Sigmoid colon (tissue), 7 donors: ENCODE data around the gene UFC1. TPM values are rescaled to one million over a fixed set of nuclear protein-coding genes. Genes with fewer than 3 reads are reported as not detected.
A peak's percentile ranks its signal among the peaks of the same experiment; 100 is the strongest.

Experiments used
- DNase-seq: peaks from one replicate; pipeline ENCODE4 v3.0.0-alpha.2; 2019
- H3K27ac ChIP-seq, 4 donors: fragments of 200-600 bp; sonication (generic); one replicate each; pipeline ENCODE4 v1.5.1; 2016 to 2019; ENCODE audit warnings: mild to moderate bottlenecking in 1 of 4
- H3K27me3 ChIP-seq, 3 donors: fragments of 200-600 bp; sonication (generic); one replicate each; pipeline ENCODE4 v1.5.1; 2019; ENCODE audit warnings: mild to moderate bottlenecking in 1 of 3
- H3K36me3 ChIP-seq, 4 donors: fragments of 200-600 bp; sonication (generic); one replicate each; pipeline ENCODE4 v1.5.1; 2016 to 2019
- H3K4me1 ChIP-seq, 4 donors: fragments of 200-600 bp; sonication (generic); one replicate each; pipeline ENCODE4 v1.5.1; 2017 to 2019
- H3K4me3 ChIP-seq, 4 donors: fragments of 200-600 bp; sonication (generic); one replicate each; pipeline ENCODE4 v1.5.1; 2017 to 2019; ENCODE audit warnings: mild to moderate bottlenecking in 2 of 4, moderate library complexity in 1 of 4
- H3K9me3 ChIP-seq, 4 donors: fragments of 200-600 bp in 3 of 4; sonication (generic) in 3 of 4; one replicate each; pipeline versions ENCODE4 v1.5.1 to v1.6.1; 2013 to 2019
- CTCF ChIP-seq, 4 experiments: fragments of 450-650 bp in 3 of 4; fragments of 200-600 bp in 1 of 4; IDR thresholded peaks; one replicate each; pipeline ENCODE4 v1.5.1; 2016 to 2019; ENCODE audit warnings: antibody characterized with exemption in 4 of 4, mild to moderate bottlenecking in 3 of 4, moderate library complexity in 2 of 4
- EP300 ChIP-seq, 4 donors: sonication (generic); formaldehyde crosslinking; IDR thresholded peaks; one replicate each; pipeline ENCODE4 v1.6.1; 2017; ENCODE audit warnings: antibody characterized with exemption in 4 of 4
- POLR2A ChIP-seq, 2 donors: fragments of 450-650 bp; IDR thresholded peaks; one replicate each; pipeline ENCODE4 v1.6.1; 2016; ENCODE audit warnings: antibody characterized with exemption in 2 of 2, mild to moderate bottlenecking in 2 of 2, moderate library complexity in 2 of 2
- POLR2AphosphoS5 ChIP-seq, 4 donors: sonication (generic); formaldehyde crosslinking; IDR thresholded peaks; one replicate each; pipeline ENCODE4 v1.6.1; 2017; ENCODE audit warnings: antibody characterized with exemption in 4 of 4
- WGBS, 2 donors: extraction: QIAGEN DNeasy Blood & Tissue Kit; methylation state at CpG; one replicate each; pipeline ENCODE4 v1.1.7; 2013; 5-methylcytosine and 5-hydroxymethylcytosine counted together
- intact Hi-C: fragments of 100-400 bp; cut with DNase I; formaldehyde crosslinking; loops from one replicate; pipeline ENCODE4 v1.15.1; 2023
- polyA plus RNA-seq, 3 donors: library from polyadenylated mRNA; stranded (reverse); fragments of 200-250 nt; gene quantifications; one replicate each; pipeline ENCODE4 v1.2.3, GENCODE V29; 2013
- small RNA-seq, 3 donors: library from RNA; depleted of rRNA; stranded (forward); fragments of <200 nt; gene quantifications; one replicate each; pipeline ENCODE3, GENCODE V24; 2016
- total RNA-seq, 4 donors: library from RNA; depleted of rRNA; stranded (reverse); fragments of >200 nt; gene quantifications; one replicate each; pipeline ENCODE4 v1.1.0, GENCODE V29; 2016
- donor health status: healthy with polysubstance abuse.
- donor health status: Bipolar disorder and iron deficiency.
- donor health status: healthy.

Gene UFC1
- total and polyA plus RNA-seq, 7 donors, result 49.0 to 249 (median 77.8) TPM

DNA sequence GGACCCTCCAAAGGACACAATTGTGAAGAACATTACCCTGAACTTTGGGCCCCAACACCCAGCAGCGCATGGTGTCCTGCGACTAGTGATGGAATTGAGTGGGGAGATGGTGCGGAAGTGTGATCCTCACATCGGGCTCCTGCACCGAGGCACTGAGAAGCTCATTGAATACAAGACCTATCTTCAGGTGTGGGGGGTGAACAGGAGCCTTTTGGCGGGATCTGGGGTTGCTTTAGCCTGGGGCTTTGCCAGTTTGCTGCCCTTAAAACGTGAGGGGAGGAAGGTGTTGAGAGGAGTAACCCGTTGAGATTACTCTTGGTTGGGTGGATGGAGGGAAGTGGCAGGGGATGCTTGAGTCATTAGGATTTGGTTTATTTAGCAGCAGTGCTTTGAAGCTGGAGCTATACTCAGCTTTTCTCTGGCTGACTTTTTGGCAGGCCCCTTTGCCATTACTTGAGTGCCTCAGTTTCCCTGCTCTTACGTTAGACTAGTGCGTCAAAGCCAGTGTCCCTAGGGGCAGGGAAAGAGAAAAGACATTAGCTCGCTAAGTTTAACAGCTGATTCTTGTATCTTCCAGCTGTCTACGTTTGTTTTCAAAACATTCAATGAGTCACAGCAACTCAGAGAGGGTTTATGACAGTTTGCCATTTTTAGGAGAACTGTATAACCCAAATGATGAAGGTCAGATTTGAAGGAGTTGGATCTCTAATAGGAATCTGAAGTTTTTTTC lies 52.8 kb downstream of the UFC1 start:
- intact Hi-C loops, result loop anchor here (5.0 kb wide), 1 partner anchor 86 kb away; no protein-coding TSS in a partner anchor
- no peak overlapping the region for H3K4me3 ChIP-seq
- no peak for DNase-seq
- H3K9me3 ChIP-seq, result no peaks in the 10 kb centered on the region
- no peaks in the 10 kb centered on the region for H3K27me3 ChIP-seq
- WGBS, 2 donors, result 80 to 87% methylated on average over 12 of the region's 12 CpGs
- H3K4me1 ChIP-seq, result peaks cover 0 to 61% (median 40%) of the 10 kb centered on the region in 4 donors
- H3K36me3 ChIP-seq, result peaks cover 9 to 81% (median 38%) of the 10 kb centered on the region in 4 donors
- peak overlapping the region; percentile 67 to 96 (median 76) for H3K27ac ChIP-seq
- TF ChIP-seq CTCF (IDR thresholded peaks at IDR 0.05) (no peak), POLR2AphosphoS5 (IDR thresholded peaks at IDR 0.05) (peak in 1 of 4 donors; percentile 36)

- Histone ChIP-seq H3K36me3 (peaks cover 14 to 87% (median 44%) of the 10 kb centered on the region in 4 donors), H3K27me3 (no peaks in the 10 kb centered on the region), H3K4me1 (peaks cover 0 to 59% (median 38%) of the 10 kb centered on the region in 4 donors), H3K4me3 (no peak overlapping the region), H3K27ac (peak overlapping the region; percentile 67 to 96 (median 76)), H3K9me3 (no peaks in the 10 kb centered on the region)
- WGBS, 2 donors, result 75 to 77% methylated on average over 8 of the region's 8 CpGs
- intact Hi-C loops, result loop anchor here (5.0 kb wide), 1 partner anchor 85 kb away; no protein-coding TSS in a partner anchor
- TF ChIP-seq POLR2AphosphoS5 (IDR thresholded peaks at IDR 0.05) (peak; percentile 74 to 87 (median 84)), POLR2A (IDR thresholded peaks at IDR 0.05) (peak in 1 of 2 donors; percentile 9), CTCF (IDR thresholded peaks at IDR 0.05) (no peak), EP300 (IDR thresholded peaks at IDR 0.05) (peak in 3 of 4 donors; percentile 85 to 88 (median 88))
- peak; percentile 92 for DNase-seq
These were observed 53.4 kb downstream of the UFC1 start for GRCh38 chr1:161207173-161207572.

Small RNAs within 50 kb of the gene (small RNA-seq; reads per million reads assigned to genes)
- gene RF01225, result 0 reads per million in 3 donors

Other genes starting within 250 kb of the UFC1 start
- not detected for gene ITLN2, start 199.2 kb upstream of the UFC1 start, total RNA-seq
- under 1 TPM in 1 of 3 donors, not detected in 2; 0.12 TPM for gene ITLN2, start 199.2 kb upstream of the UFC1 start, polyA plus RNA-seq
- 10 to 100 TPM in 1 of 4 donors, 1 to 10 TPM in 3; 2.7 to 30.5 (median 5.9) TPM for gene F11R, start 132.8 kb upstream of the UFC1 start, total RNA-seq
- gene F11R, start 132.8 kb upstream of the UFC1 start, polyA plus RNA-seq, result 10 to 100 TPM; 15.6 to 96.7 (median 34.0) TPM
- gene TSTD1, start 115.0 kb upstream of the UFC1 start, total RNA-seq, result 10 to 100 TPM; 10.5 to 46.4 (median 27.8) TPM
- 100 to 1,000 TPM; 115 to 609 (median 268) TPM for gene TSTD1, start 115.0 kb upstream of the UFC1 start, polyA plus RNA-seq
- 10 to 100 TPM; 54.8 to 76.2 (median 62.5) TPM for gene USF1, start 108.0 kb upstream of the UFC1 start, total RNA-seq
- 10 to 100 TPM; 25.8 to 84.6 (median 42.5) TPM for gene USF1, start 108.0 kb upstream of the UFC1 start, polyA plus RNA-seq
- 1 to 10 TPM; 4.4 to 7.7 (median 6.6) TPM for gene ARHGAP30, start 84.1 kb upstream of the UFC1 start, total RNA-seq
- 10 to 100 TPM in 1 of 3 donors, 1 to 10 TPM in 2; 4.8 to 37.8 (median 4.9) TPM for gene ARHGAP30, start 84.1 kb upstream of the UFC1 start, polyA plus RNA-seq
- not detected for gene NECTIN4, start 64.4 kb upstream of the UFC1 start, total RNA-seq
- gene NECTIN4, start 64.4 kb upstream of the UFC1 start, polyA plus RNA-seq, result 1 to 10 TPM in 2 of 3 donors, not detected in 1; 1.2 to 2.8 TPM
- gene KLHDC9, start 55.6 kb upstream of the UFC1 start, total RNA-seq, result 10 to 100 TPM in 2 of 4 donors, 1 to 10 TPM in 2; 5.8 to 14.1 (median 10.8) TPM
- 10 to 100 TPM in 1 of 3 donors, 1 to 10 TPM in 2; 4.7 to 11.1 (median 9.6) TPM for gene KLHDC9, start 55.6 kb upstream of the UFC1 start, polyA plus RNA-seq
- 10 to 100 TPM; 40.7 to 63.4 (median 45.9) TPM for gene PFDN2, start 35.9 kb upstream of the UFC1 start, total RNA-seq
- 100 to 1,000 TPM in 2 of 3 donors, 10 to 100 TPM in 1; 82.3 to 115 (median 104) TPM for gene PFDN2, start 35.9 kb upstream of the UFC1 start, polyA plus RNA-seq
- gene NIT1, start 35.9 kb upstream of the UFC1 start, total RNA-seq, result 10 to 100 TPM; 24.4 to 39.6 (median 33.1) TPM
- 10 to 100 TPM; 46.8 to 66.6 (median 66.5) TPM for gene NIT1, start 35.9 kb upstream of the UFC1 start, polyA plus RNA-seq
- 10 to 100 TPM; 27.7 to 34.2 (median 30.2) TPM for gene DEDD, start 21.3 kb upstream of the UFC1 start, total RNA-seq
- gene DEDD, start 21.3 kb upstream of the UFC1 start, polyA plus RNA-seq, result 10 to 100 TPM; 24.0 to 30.6 (median 30.5) TPM
- gene USP21, start 5.5 kb downstream of the UFC1 start, total RNA-seq, result 10 to 100 TPM; 11.4 to 24.1 (median 13.1) TPM
- 10 to 100 TPM; 16.2 to 22.2 (median 17.3) TPM for gene USP21, start 5.5 kb downstream of the UFC1 start, polyA plus RNA-seq
- gene PPOX, start 12.4 kb downstream of the UFC1 start, total RNA-seq, result 10 to 100 TPM; 16.6 to 30.9 (median 21.3) TPM
- 10 to 100 TPM in 2 of 3 donors, 1 to 10 TPM in 1; 7.4 to 17.7 (median 16.2) TPM for gene PPOX, start 12.4 kb downstream of the UFC1 start, polyA plus RNA-seq
- 10 to 100 TPM; 10.7 to 19.3 (median 14.8) TPM for gene B4GALT3, start 23.5 kb downstream of the UFC1 start, total RNA-seq
- gene B4GALT3, start 23.5 kb downstream of the UFC1 start, polyA plus RNA-seq, result 10 to 100 TPM; 13.4 to 33.4 (median 16.8) TPM
- gene ADAMTS4, start 45.1 kb downstream of the UFC1 start, total RNA-seq, result 10 to 100 TPM in 2 of 4 donors, 1 to 10 TPM in 2; 6.4 to 78.2 (median 10.8) TPM
- gene ADAMTS4, start 45.1 kb downstream of the UFC1 start, polyA plus RNA-seq, result 1 to 10 TPM in 1 of 3 donors, under 1 TPM in 2; 0.23 to 4.5 (median 0.60) TPM
- 100 to 1,000 TPM in 1 of 4 donors, 10 to 100 TPM in 3; 79.6 to 113 (median 92.6) TPM for gene NDUFS2, start 48.4 kb downstream of the UFC1 start, total RNA-seq
- 100 to 1,000 TPM; 113 to 194 (median 123) TPM for gene NDUFS2, start 48.4 kb downstream of the UFC1 start, polyA plus RNA-seq
- 10 to 100 TPM; 14.4 to 86.4 (median 56.9) TPM for gene FCER1G, start 61.3 kb downstream of the UFC1 start, total RNA-seq
- 100 to 1,000 TPM in 1 of 3 donors, 10 to 100 TPM in 2; 77.7 to 243 (median 80.5) TPM for gene FCER1G, start 61.3 kb downstream of the UFC1 start, polyA plus RNA-seq
- not detected for gene APOA2, start 69.7 kb downstream of the UFC1 start, total RNA-seq
- under 1 TPM in 1 of 3 donors, not detected in 2; 0.26 TPM for gene APOA2, start 69.7 kb downstream of the UFC1 start, polyA plus RNA-seq
- gene TOMM40L, start 72.1 kb downstream of the UFC1 start, total RNA-seq, result 10 to 100 TPM; 12.6 to 20.2 (median 14.8) TPM
- gene TOMM40L, start 72.1 kb downstream of the UFC1 start, polyA plus RNA-seq, result 10 to 100 TPM; 15.0 to 23.1 (median 18.5) TPM
- not detected for gene NR1I3, start 84.2 kb downstream of the UFC1 start, total RNA-seq
- under 1 TPM in 1 of 3 donors, not detected in 2; 0.13 TPM for gene NR1I3, start 84.2 kb downstream of the UFC1 start, polyA plus RNA-seq
- 10 to 100 TPM in 1 of 4 donors, 1 to 10 TPM in 2, under 1 TPM in 1; 0.71 to 15.2 (median 3.7) TPM for gene PCP4L1, start 104.8 kb downstream of the UFC1 start, total RNA-seq
- gene PCP4L1, start 104.8 kb downstream of the UFC1 start, polyA plus RNA-seq, result 1 to 10 TPM in 1 of 3 donors, not detected in 2; 2.3 TPM
- gene MPZ, start 156.0 kb downstream of the UFC1 start, total RNA-seq, result 1 to 10 TPM; 3.1 to 10.0 (median 6.0) TPM
- 1 to 10 TPM; 1.2 to 4.1 (median 3.0) TPM for gene MPZ, start 156.0 kb downstream of the UFC1 start, polyA plus RNA-seq
- gene SDHC, start 160.4 kb downstream of the UFC1 start, total RNA-seq, result 10 to 100 TPM; 21.2 to 83.5 (median 38.1) TPM
- 100 to 1,000 TPM; 221 to 371 (median 234) TPM for gene SDHC, start 160.4 kb downstream of the UFC1 start, polyA plus RNA-seq
- gene CFAP126, start 213.9 kb downstream of the UFC1 start, total RNA-seq, result not detected
- gene CFAP126, start 213.9 kb downstream of the UFC1 start, polyA plus RNA-seq, result not detected